ENCODE data around the gene HINT3.

Gene HINT3

GRCh38 chr6:125939026-125939425 lies 17.5 kb upstream of the HINT3 start:
- no peak for TF ChIP-seq POLR2AphosphoS5 (IDR thresholded peaks at IDR 0.05; ENCODE audit: low read depth, low read length)
- no peak for TF ChIP-seq PAX5 (IDR thresholded peaks at IDR 0.05; ENCODE audit: insufficient read depth, low read length, severe bottlenecking)
- TF ChIP-seq TAF1 (IDR thresholded peaks at IDR 0.05; ENCODE audit: low read depth, low read length) = no peak
- no peak for TF ChIP-seq POLR2A (IDR thresholded peaks at IDR 0.05; ENCODE audit: low read depth, low read length)
- no peak for TF ChIP-seq SPI1 (IDR thresholded peaks at IDR 0.05; ENCODE audit: low read depth, low read length)
- no peak for TF ChIP-seq POU2F2 (IDR thresholded peaks at IDR 0.05; ENCODE audit: low read depth, low read length)
- FAIRE-seq = no peak
- DNase-seq (ENCODE audit: insufficient read length, low spot score) = no peak

GRCh38 chr6:125939791-125940190 lies 16.8 kb upstream of the HINT3 start:
- no peak for DNase-seq (ENCODE audit: insufficient read length, low spot score)
- FAIRE-seq = no peak
- no peak for TF ChIP-seq POLR2A (IDR thresholded peaks at IDR 0.05; ENCODE audit: low read depth, low read length)
- TF ChIP-seq PAX5 (IDR thresholded peaks at IDR 0.05; ENCODE audit: insufficient read depth, low read length, severe bottlenecking) = no peak
- TF ChIP-seq POLR2AphosphoS5 (IDR thresholded peaks at IDR 0.05; ENCODE audit: low read depth, low read length) = no peak
- no peak for TF ChIP-seq POU2F2 (IDR thresholded peaks at IDR 0.05; ENCODE audit: low read depth, low read length)
- no peak for TF ChIP-seq SPI1 (IDR thresholded peaks at IDR 0.05; ENCODE audit: low read depth, low read length)
- TF ChIP-seq TAF1 (IDR thresholded peaks at IDR 0.05; ENCODE audit: low read depth, low read length) = no peak

DNA sequence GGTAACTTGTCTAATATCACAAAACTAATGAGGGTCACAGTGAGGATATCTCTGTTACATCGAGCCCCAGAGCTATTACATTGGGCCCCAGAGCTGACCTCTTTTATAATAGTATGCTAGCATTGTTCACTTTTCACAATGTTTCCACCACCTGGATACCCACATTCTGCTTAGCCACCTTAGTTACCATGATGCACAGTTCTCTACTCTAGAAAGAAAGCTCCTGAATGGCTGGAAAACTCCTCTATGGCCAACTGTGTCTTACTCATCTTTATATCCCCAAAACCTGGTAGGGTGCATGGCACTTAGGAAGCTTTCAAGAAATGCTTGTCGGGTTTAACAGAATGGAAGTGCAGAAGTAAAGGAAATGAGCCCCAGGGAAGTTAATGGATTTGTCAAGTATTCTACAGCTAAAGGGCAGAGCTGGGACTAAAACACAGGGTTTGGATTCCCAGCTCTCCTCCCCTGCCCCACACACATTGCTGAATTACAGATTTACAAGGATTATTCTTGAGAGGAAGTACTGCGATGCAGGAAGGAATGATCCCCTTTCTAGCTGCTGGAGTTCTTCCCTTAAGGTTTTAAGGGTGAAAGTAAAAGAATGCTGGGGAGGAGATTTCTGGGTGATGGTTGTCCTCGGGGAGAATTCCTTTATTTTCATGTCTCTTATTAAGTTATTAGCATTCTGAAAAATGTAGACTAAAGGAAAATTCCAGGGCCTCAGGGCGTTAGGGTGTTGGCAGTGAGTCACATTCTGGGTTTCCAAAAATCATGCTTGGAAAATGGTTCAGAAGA lies 16.1 kb upstream of the HINT3 start:
- no peak for DNase-seq (ENCODE audit: insufficient read length, low spot score)
- TF ChIP-seq POLR2AphosphoS5 (IDR thresholded peaks at IDR 0.05; ENCODE audit: low read depth, low read length) (no peak), POLR2A (IDR thresholded peaks at IDR 0.05; ENCODE audit: low read depth, low read length) (no peak), TAF1 (IDR thresholded peaks at IDR 0.05; ENCODE audit: low read depth, low read length) (no peak), PAX5 (IDR thresholded peaks at IDR 0.05; ENCODE audit: insufficient read depth, low read length, severe bottlenecking) (no peak), POU2F2 (IDR thresholded peaks at IDR 0.05; ENCODE audit: low read depth, low read length) (no peak), SPI1 (IDR thresholded peaks at IDR 0.05; ENCODE audit: low read depth, low read length) (no peak)
- no peak for FAIRE-seq

DNA sequence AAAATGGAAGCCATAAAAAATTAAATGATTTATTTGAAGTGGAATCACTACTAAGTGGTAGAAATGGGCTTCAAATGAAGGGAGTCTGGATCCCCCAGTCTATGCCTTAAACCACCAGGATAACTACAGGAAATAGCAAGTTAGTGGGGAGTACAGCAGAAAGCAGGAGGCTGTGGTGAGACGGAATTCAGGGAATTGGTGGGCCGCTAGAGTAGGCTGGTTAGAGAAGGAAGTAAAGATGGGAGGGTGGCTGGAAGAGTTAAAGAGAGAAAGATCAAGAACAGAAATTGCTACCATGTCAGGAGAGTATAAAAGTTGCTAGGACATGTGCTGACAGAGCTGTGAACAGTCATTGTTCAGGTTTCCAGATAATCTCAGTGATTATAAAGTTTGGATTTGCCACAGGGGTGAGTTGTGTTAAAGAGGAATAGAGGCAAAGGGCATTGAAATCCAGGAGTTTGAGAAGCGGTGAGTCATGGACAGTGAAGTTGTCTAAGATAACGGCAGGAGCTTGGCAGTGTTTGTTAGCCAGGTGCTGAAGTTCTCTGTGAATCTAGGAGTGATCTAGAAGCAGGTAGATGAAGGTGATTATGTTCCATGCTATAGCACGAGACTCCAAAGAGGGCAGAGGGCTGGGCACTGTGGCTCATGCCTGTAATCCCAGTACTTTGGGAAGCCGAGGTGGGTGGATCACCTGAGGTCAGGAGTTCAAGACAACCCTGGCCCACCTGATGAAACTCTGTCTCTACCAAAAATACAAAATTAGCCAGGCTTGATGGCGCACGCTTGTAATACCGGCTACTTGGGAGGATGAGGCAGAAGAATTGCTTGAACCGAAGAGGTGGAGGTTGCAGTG lies 13.7 kb upstream of the HINT3 start:
- DNase-seq (ENCODE audit: insufficient read length, low spot score) (no peak), FAIRE-seq (no peak)
- no peak for TF ChIP-seq POU2F2 (IDR thresholded peaks at IDR 0.05; ENCODE audit: low read depth, low read length)
- no peak for TF ChIP-seq POLR2AphosphoS5 (IDR thresholded peaks at IDR 0.05; ENCODE audit: low read depth, low read length)
- no peak for TF ChIP-seq TAF1 (IDR thresholded peaks at IDR 0.05; ENCODE audit: low read depth, low read length)
- TF ChIP-seq POLR2A (IDR thresholded peaks at IDR 0.05; ENCODE audit: low read depth, low read length) = no peak
- TF ChIP-seq PAX5 (IDR thresholded peaks at IDR 0.05; ENCODE audit: insufficient read depth, low read length, severe bottlenecking) = no peak
- TF ChIP-seq SPI1 (IDR thresholded peaks at IDR 0.05; ENCODE audit: low read depth, low read length) = no peak

GRCh38 chr6:125943528-125944433 lies 12.8 kb upstream of the HINT3 start:
- no peak for TF ChIP-seq PAX5 (IDR thresholded peaks at IDR 0.05; ENCODE audit: insufficient read depth, low read length, severe bottlenecking)
- TF ChIP-seq SPI1 (IDR thresholded peaks at IDR 0.05; ENCODE audit: low read depth, low read length) = no peak
- no peak for TF ChIP-seq POLR2A (IDR thresholded peaks at IDR 0.05; ENCODE audit: low read depth, low read length)
- no peak for TF ChIP-seq TAF1 (IDR thresholded peaks at IDR 0.05; ENCODE audit: low read depth, low read length)
- TF ChIP-seq POLR2AphosphoS5 (IDR thresholded peaks at IDR 0.05; ENCODE audit: low read depth, low read length) = no peak
- no peak for FAIRE-seq

GRCh38 chr6:125944434-125944816 lies 12.1 kb upstream of the HINT3 start:
- DNase-seq (ENCODE audit: insufficient read length, low spot score) = no peak
- TF ChIP-seq TAF1 (IDR thresholded peaks at IDR 0.05; ENCODE audit: low read depth, low read length) (no peak), SPI1 (IDR thresholded peaks at IDR 0.05; ENCODE audit: low read depth, low read length) (0 out of 2 replicates have a peak, but pooled peaks have one; percentile 11)
- no peak for FAIRE-seq

More at GRCh38 chr6:125943528-125944433, 12.8 kb upstream of the HINT3 start:
- no peak for DNase-seq (ENCODE audit: insufficient read length, low spot score)

DNA sequence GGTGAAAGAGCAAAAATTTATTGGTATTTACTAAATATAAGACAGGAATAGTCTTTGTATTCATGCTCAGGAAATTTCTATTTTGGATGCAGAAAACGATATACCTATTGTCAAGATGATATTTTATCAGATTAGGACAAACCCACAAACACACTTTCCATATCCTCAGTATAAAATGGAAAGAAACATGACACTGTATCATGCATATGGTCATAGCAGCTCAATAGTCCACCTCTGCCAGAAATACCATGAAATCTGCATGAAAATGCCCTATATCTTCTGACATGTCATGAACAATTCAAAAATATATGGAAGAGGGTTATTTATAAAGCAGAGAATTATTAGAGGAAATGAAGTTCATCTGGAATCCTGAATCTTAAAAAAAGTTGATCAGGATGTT lies 11.7 kb upstream of the HINT3 start:
- DNase-seq (ENCODE audit: insufficient read length, low spot score) (no peak), FAIRE-seq (no peak)
- TF ChIP-seq POU2F2 (IDR thresholded peaks at IDR 0.05; ENCODE audit: low read depth, low read length) (no peak), PAX5 (IDR thresholded peaks at IDR 0.05; ENCODE audit: insufficient read depth, low read length, severe bottlenecking) (no peak), POLR2AphosphoS5 (IDR thresholded peaks at IDR 0.05; ENCODE audit: low read depth, low read length) (no peak), POLR2A (IDR thresholded peaks at IDR 0.05; ENCODE audit: low read depth, low read length) (no peak), TAF1 (IDR thresholded peaks at IDR 0.05; ENCODE audit: low read depth, low read length) (no peak), SPI1 (IDR thresholded peaks at IDR 0.05; ENCODE audit: low read depth, low read length) (no peak)

DNA sequence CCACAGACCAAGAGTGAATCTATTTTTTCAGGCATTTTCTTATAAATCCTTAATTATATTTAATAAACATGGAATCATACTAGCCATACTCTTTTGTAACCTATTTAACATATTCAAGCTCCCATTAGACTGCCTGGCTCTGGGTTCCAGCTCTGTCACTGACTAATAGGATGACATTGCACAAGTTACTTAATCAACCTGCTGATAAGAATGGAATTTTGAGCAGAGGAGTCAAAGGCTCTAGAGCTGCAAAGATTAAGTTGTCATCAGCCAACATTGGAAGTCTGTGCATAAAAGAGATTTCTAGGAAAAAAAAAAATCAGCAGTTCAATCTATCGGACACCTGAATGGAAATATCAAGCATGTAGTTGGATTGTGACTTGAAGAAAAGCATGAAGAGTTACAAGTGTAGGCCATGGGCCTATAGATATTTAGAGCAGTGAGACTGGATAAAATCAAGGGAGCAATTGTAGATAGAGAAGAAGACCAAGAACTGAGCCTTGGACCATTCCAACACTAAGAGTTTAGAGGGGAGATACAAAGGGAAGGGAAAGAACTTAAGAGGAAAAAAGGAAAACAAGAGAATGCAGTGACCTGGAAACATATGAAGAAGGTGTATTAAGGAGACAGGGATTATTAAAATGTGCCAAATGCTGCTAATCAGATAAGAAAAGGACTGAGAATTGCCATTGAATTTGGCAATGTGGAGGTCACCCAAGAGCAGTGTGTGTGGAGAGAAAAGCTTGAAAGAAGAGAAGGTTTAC lies 11.0 kb upstream of the HINT3 start:
- no peak for FAIRE-seq
- DNase-seq (ENCODE audit: insufficient read length, low spot score) = no peak

More for the DNA sequence above, 11.0 kb upstream of the HINT3 start:
- TF ChIP-seq SPI1 (IDR thresholded peaks at IDR 0.05; ENCODE audit: low read depth, low read length) (no peak), TAF1 (IDR thresholded peaks at IDR 0.05; ENCODE audit: low read depth, low read length) (no peak), POLR2AphosphoS5 (IDR thresholded peaks at IDR 0.05; ENCODE audit: low read depth, low read length) (no peak), PAX5 (IDR thresholded peaks at IDR 0.05; ENCODE audit: insufficient read depth, low read length, severe bottlenecking) (no peak), POLR2A (IDR thresholded peaks at IDR 0.05; ENCODE audit: low read depth, low read length) (no peak), POU2F2 (IDR thresholded peaks at IDR 0.05; ENCODE audit: low read depth, low read length) (no peak)

Measured in GM12891 (cell line).